HEK293 (cell line): Measurements from ENCODE around the gene ABCC12.

Source experiments
- CTCF ChIA-PET: fragments of 350-600 bp; formaldehyde crosslinking; extraction: SDS; loops from one replicate; lab custom pipeline; 2021; ENCODE audit warnings: antibody characterized with exemption; lab: Yijun Ruan, JAX
- POLR2A ChIA-PET: fragments of 300-600 bp; formaldehyde crosslinking; extraction: SDS; loops from one replicate; lab custom pipeline; 2020; ENCODE audit warnings: antibody characterized with exemption, inconsistent platforms; lab: Yijun Ruan, JAX
- H3K27ac ChIP-seq: fragments of 200-500 bp; sonication (Bioruptor generic); 2 replicates; pipeline ENCODE4 v1.5.1; 2014; ENCODE audit warnings: low read depth, low read length, control low read depth, inconsistent platforms; ENCODE audit errors: extremely low read depth
- H3K36me3 ChIP-seq, 2 experiments: fragments of 200-500 bp in 1 of 2; sonication (Bioruptor generic) in 1 of 2; 1 replicate in 1 of 2; 2 replicates in 1 of 2; pipeline ENCODE4 v1.5.1; 2014 to 2017; ENCODE audit warnings: inconsistent platforms in 2 of 2, low read length in 2 of 2; ENCODE audit not compliant: control insufficient read depth in 2 of 2, insufficient read depth in 1 of 2
- H3K4me1 ChIP-seq: fragments of 200-500 bp; sonication (Bioruptor generic); 2 replicates; pipeline ENCODE4 v1.5.1; 2014; ENCODE audit warnings: mild to moderate bottlenecking, low read length, inconsistent platforms; ENCODE audit not compliant: control insufficient read depth, insufficient read depth
- H3K4me3 ChIP-seq: 2 replicates; pipeline ENCODE4 v1.5.1; 2011; ENCODE audit warnings: low read depth, mild to moderate bottlenecking, control low read depth, low read length, moderate library complexity
- H3K9me3 ChIP-seq: fragments of 200-500 bp; sonication (Bioruptor generic); 2 replicates; pipeline ENCODE4 v1.5.1; 2014; ENCODE audit warnings: low read depth, low read length, inconsistent platforms; ENCODE audit not compliant: control insufficient read depth, insufficient read depth
- GLIS1 ChIP-seq: fragments of 450-650 bp; formaldehyde crosslinking; IDR thresholded peaks from 2 replicates; pipeline ENCODE4 v1.5.1; 2016; ENCODE audit warnings: missing biosample characterization, missing genetic modification characterization
- GLIS2 ChIP-seq: fragments of 450-650 bp; formaldehyde crosslinking; IDR thresholded peaks from 2 replicates; pipeline ENCODE4 v1.5.1; 2016; ENCODE audit warnings: missing biosample characterization, missing genetic modification characterization
- PRDM1 ChIP-seq: fragments of 450-650 bp; formaldehyde crosslinking; IDR thresholded peaks from 2 replicates; pipeline ENCODE4; 2016; ENCODE audit warnings: missing biosample characterization, missing genetic modification characterization
- SP7 ChIP-seq: fragments of 450-650 bp; formaldehyde crosslinking; IDR thresholded peaks from 2 replicates; pipeline ENCODE4 v1.5.1; 2016; ENCODE audit warnings: missing biosample characterization, missing genetic modification characterization
- ZBTB48 ChIP-seq: fragments of 450-650 bp; formaldehyde crosslinking; IDR thresholded peaks from 2 replicates; pipeline ENCODE4 v1.5.1; 2016; ENCODE audit warnings: missing biosample characterization, missing genetic modification characterization
- ZBTB7A ChIP-seq: fragments of 450-650 bp; formaldehyde crosslinking; IDR thresholded peaks from 2 replicates; pipeline ENCODE4 v1.5.1; 2016; ENCODE audit warnings: low read depth, missing biosample characterization, missing genetic modification characterization
- ZNF274 ChIP-seq, 2 experiments: fragments of 200-500 bp in 1 of 2; fragments of 450-650 bp in 1 of 2; sonication (Bioruptor generic) in 1 of 2; formaldehyde crosslinking in 1 of 2; IDR thresholded peaks; 2 replicates each; pipeline versions ENCODE4 v1.5.1 to v1.6.1; 2014 to 2016; ENCODE audit warnings: borderline replicate concordance in 1 of 2, inconsistent platforms in 1 of 2, low read length in 1 of 2, missing biosample characterization in 1 of 2, missing genetic modification characterization in 1 of 2
- ZNF335 ChIP-seq: fragments of 450-650 bp; formaldehyde crosslinking; conservative IDR thresholded peaks from 2 replicates; pipeline ENCODE4 v1.5.1; 2016; ENCODE audit warnings: missing biosample characterization, missing genetic modification characterization
- ZNF350 ChIP-seq: fragments of 450-650 bp; formaldehyde crosslinking; IDR thresholded peaks from 2 replicates; pipeline ENCODE4 v1.5.0; 2017; ENCODE audit warnings: missing biosample characterization, mild to moderate bottlenecking, missing genetic modification characterization
- ZNF391 ChIP-seq: fragments of 450-650 bp; formaldehyde crosslinking; IDR thresholded peaks from 2 replicates; pipeline ENCODE4 v1.5.1; 2016; ENCODE audit warnings: low read depth, missing biosample characterization, missing genetic modification characterization, borderline replicate concordance
- ZNF654 ChIP-seq: fragments of 450-650 bp; formaldehyde crosslinking; IDR thresholded peaks from 2 replicates; pipeline ENCODE4 v1.5.1; 2016; ENCODE audit warnings: low read depth, missing biosample characterization, missing genetic modification characterization
- ZNF660 ChIP-seq: fragments of 450-650 bp; IDR thresholded peaks from 2 replicates; pipeline ENCODE4 v1.5.1; 2018; ENCODE audit warnings: missing biosample characterization, mild to moderate bottlenecking, missing genetic modification characterization
- TF ChIP-seq, protein P1 (sequence below): fragments of 450-650 bp; formaldehyde crosslinking; IDR thresholded peaks from 2 replicates; pipeline ENCODE4 v1.5.1; 2017; ENCODE audit warnings: missing biosample characterization, missing genetic modification characterization
- TF ChIP-seq, protein P2 (sequence below): fragments of 450-650 bp; formaldehyde crosslinking; IDR thresholded peaks from 2 replicates; pipeline ENCODE4 v1.5.1; 2016; ENCODE audit warnings: missing biosample characterization, missing genetic modification characterization
- TF ChIP-seq, protein P3 (sequence below): fragments of 450-650 bp; formaldehyde crosslinking; IDR thresholded peaks from 2 replicates; pipeline ENCODE4 v1.5.1; 2016; ENCODE audit warnings: missing biosample characterization, missing genetic modification characterization
- TF ChIP-seq, protein P4 (sequence below): fragments of 450-650 bp; formaldehyde crosslinking; conservative IDR thresholded peaks from 2 replicates; pipeline ENCODE4 v1.5.1; 2016; ENCODE audit warnings: low read depth, missing biosample characterization, missing genetic modification characterization
- TF ChIP-seq, protein P5 (sequence below): fragments of 450-650 bp; formaldehyde crosslinking; IDR thresholded peaks from 2 replicates; pipeline ENCODE4 v1.5.1; 2016; ENCODE audit warnings: missing biosample characterization, missing genetic modification characterization

Gene ABCC12

DNA sequence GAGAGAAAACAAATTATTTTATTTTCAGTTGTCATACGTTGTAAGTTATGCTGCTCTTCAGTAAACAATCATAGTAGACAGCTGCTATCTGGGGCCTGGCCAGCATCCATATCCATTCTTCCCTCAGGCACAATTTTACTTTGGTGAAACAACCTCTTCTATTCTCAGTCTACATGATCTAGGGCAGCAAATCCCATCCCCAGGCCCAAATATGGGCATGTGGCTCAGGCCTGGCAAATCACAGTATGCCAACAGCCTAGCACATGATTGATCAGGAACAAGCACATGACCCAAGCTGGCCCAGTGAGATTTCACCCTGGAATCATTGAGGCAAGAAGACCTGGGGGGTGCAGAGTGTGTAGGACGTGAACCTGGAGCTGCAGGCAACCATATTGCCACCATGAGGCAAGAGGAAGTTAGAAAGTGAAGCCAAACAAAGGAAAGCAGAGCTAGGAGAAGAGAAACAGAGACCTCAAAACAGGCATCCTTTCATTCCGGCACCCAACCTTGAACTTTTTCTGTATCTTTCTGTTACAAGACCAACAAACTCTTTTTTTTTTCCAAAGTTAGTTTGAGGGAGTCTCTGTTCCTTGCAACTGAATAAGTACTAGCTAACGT is 10.3 kb upstream of the ABCC12 start (continued):
- TF ChIP-seq, protein P1, sequence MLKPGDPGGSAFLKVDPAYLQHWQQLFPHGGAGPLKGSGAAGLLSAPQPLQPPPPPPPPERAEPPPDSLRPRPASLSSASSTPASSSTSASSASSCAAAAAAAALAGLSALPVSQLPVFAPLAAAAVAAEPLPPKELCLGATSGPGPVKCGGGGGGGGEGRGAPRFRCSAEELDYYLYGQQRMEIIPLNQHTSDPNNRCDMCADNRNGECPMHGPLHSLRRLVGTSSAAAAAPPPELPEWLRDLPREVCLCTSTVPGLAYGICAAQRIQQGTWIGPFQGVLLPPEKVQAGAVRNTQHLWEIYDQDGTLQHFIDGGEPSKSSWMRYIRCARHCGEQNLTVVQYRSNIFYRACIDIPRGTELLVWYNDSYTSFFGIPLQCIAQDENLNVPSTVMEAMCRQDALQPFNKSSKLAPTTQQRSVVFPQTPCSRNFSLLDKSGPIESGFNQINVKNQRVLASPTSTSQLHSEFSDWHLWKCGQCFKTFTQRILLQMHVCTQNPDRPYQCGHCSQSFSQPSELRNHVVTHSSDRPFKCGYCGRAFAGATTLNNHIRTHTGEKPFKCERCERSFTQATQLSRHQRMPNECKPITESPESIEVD (tag by site-specific recombination), result no peak
- TF ChIP-seq, all 188 proteins: peak for 0

DNA sequence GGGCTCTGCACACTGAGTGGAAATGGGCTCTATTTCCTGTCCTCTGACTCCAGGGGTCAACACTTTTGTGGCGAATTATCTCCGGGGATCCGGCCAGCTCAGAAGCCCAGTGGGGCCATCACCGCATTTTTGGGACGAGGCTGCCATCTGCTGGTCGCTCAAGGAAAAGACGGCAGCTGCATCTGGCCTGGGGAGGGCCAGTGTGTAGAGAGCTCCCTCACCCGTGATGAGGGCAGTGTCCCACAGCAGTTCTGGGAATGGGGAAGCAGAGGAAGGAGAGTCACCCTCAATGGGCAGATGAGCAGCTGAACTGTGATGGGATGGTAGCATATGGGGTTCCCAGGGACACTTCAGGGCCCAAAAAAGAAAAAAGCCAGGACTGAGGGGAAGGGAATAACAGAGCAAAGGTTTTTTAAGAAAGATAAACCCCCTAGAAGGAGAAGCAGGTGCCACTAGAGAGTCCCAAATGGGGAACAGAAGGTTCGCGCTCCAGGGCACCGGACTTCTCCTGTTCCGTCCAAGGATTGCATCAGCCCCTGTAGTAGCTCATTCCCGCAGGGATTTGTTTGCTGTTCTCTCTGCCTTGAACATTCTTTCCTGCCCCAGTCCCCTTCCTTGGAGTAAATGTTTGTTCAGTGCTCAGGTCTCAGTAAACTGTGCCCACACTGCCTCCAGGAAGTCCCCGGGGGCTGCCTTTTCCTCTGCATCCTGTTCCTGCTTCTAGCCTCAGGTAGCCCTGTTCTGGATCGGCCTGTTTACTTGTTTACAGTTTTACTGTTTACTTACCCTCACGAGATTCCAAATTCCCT is 9.3 kb upstream of the ABCC12 start:
- no peaks in the 10 kb centered on the region for H3K4me1 ChIP-seq
- ChIA-PET POLR2A (interaction anchor here (0.6 to 0.7 kb wide), 2 partner anchors 1023 to 1492 kb away, joined by 3 read pairs; no protein-coding TSS in a partner anchor), CTCF (interaction anchor here (0.6 to 2.1 kb wide), 33 partner anchors 9 to 1455 kb away, joined by 3 to 19 read pairs (median 3); partner anchors contain the start of gene ABCC12)
- H3K27ac ChIP-seq, result no peak overlapping the region
- no peak overlapping the region for H3K4me3 ChIP-seq
- H3K36me3 ChIP-seq, result no peaks in the 10 kb centered on the region
- no peaks in the 10 kb centered on the region for H3K9me3 ChIP-seq
- TF ChIP-seq ZBTB7A (no peak), ZNF274 (IDR thresholded peaks at IDR 0.05; ENCODE audit: low read length) (no peak), ZNF274 (tag by site-specific recombination; IDR thresholded peaks at IDR 0.05; ENCODE audit: borderline replicate concordance) (no peak), ZNF391 (tag by site-specific recombination) (no peak), GLIS1 (peak; percentile 52; the same call in 1 of the 2 replicates), SP7 (tag by site-specific recombination) (0 out of 2 replicates have a peak, but pooled peaks have one; percentile 18), PRDM1 (no peak), ZNF654 (tag by site-specific recombination) (peak; percentile 93), GLIS2 (tag by site-specific recombination) (peak; percentile 50; the same call in 1 of the 2 replicates), ZNF660 (tag by site-specific recombination) (0 out of 2 replicates have a peak, but pooled peaks have one; percentile 21), ZNF350 (tag by site-specific recombination) (no peak), ZBTB48 (tag by site-specific recombination) (peak; percentile 78), ZNF335 (tag by site-specific recombination) (0 out of 2 replicates have a peak, but pooled peaks have one; percentile 21)
- TF ChIP-seq, protein P2, sequence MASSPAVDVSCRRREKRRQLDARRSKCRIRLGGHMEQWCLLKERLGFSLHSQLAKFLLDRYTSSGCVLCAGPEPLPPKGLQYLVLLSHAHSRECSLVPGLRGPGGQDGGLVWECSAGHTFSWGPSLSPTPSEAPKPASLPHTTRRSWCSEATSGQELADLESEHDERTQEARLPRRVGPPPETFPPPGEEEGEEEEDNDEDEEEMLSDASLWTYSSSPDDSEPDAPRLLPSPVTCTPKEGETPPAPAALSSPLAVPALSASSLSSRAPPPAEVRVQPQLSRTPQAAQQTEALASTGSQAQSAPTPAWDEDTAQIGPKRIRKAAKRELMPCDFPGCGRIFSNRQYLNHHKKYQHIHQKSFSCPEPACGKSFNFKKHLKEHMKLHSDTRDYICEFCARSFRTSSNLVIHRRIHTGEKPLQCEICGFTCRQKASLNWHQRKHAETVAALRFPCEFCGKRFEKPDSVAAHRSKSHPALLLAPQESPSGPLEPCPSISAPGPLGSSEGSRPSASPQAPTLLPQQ, result peak; percentile 88
- TF ChIP-seq, protein P3, sequence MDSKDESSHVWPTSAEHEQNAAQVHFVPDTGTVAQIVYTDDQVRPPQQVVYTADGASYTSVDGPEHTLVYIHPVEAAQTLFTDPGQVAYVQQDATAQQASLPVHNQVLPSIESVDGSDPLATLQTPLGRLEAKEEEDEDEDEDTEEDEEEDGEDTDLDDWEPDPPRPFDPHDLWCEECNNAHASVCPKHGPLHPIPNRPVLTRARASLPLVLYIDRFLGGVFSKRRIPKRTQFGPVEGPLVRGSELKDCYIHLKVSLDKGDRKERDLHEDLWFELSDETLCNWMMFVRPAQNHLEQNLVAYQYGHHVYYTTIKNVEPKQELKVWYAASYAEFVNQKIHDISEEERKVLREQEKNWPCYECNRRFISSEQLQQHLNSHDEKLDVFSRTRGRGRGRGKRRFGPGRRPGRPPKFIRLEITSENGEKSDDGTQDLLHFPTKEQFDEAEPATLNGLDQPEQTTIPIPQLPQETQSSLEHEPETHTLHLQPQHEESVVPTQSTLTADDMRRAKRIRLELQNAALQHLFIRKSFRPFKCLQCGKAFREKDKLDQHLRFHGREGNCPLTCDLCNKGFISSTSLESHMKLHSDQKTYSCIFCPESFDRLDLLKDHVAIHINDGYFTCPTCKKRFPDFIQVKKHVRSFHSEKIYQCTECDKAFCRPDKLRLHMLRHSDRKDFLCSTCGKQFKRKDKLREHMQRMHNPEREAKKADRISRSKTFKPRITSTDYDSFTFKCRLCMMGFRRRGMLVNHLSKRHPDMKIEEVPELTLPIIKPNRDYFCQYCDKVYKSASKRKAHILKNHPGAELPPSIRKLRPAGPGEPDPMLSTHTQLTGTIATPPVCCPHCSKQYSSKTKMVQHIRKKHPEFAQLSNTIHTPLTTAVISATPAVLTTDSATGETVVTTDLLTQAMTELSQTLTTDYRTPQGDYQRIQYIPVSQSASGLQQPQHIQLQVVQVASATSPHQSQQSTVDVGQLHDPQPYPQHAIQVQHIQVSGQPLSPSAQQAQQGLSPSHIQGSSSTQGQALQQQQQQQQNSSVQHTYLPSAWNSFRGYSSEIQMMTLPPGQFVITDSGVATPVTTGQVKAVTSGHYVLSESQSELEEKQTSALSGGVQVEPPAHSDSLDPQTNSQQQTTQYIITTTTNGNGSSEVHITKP (tag by site-specific recombination), result peak; percentile 99
- TF ChIP-seq, protein P4, sequence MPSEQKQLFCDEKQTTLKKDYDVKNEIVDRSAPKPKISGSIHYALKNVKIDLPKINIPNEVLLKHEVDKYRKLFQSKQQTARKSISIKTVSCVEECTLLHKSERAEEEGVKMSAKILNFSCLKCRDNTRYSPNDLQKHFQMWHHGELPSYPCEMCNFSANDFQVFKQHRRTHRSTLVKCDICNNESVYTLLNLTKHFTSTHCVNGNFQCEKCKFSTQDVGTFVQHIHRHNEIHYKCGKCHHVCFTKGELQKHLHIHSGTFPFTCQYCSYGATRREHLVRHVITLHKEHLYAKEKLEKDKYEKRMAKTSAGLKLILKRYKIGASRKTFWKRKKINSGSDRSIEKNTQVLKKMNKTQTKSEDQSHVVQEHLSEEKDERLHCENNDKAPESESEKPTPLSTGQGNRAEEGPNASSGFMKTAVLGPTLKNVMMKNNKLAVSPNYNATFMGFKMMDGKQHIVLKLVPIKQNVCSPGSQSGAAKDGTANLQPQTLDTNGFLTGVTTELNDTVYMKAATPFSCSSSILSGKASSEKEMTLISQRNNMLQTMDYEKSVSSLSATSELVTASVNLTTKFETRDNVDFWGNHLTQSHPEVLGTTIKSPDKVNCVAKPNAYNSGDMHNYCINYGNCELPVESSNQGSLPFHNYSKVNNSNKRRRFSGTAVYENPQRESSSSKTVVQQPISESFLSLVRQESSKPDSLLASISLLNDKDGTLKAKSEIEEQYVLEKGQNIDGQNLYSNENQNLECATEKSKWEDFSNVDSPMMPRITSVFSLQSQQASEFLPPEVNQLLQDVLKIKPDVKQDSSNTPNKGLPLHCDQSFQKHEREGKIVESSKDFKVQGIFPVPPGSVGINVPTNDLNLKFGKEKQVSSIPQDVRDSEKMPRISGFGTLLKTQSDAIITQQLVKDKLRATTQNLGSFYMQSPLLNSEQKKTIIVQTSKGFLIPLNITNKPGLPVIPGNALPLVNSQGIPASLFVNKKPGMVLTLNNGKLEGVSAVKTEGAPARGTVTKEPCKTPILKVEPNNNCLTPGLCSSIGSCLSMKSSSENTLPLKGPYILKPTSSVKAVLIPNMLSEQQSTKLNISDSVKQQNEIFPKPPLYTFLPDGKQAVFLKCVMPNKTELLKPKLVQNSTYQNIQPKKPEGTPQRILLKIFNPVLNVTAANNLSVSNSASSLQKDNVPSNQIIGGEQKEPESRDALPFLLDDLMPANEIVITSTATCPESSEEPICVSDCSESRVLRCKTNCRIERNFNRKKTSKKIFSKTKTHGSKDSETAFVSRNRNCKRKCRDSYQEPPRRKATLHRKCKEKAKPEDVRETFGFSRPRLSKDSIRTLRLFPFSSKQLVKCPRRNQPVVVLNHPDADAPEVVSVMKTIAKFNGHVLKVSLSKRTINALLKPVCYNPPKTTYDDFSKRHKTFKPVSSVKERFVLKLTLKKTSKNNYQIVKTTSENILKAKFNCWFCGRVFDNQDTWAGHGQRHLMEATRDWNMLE (tag by site-specific recombination), result 0 out of 2 replicates have a peak, but pooled peaks have one; percentile 25
- TF ChIP-seq, protein P5, sequence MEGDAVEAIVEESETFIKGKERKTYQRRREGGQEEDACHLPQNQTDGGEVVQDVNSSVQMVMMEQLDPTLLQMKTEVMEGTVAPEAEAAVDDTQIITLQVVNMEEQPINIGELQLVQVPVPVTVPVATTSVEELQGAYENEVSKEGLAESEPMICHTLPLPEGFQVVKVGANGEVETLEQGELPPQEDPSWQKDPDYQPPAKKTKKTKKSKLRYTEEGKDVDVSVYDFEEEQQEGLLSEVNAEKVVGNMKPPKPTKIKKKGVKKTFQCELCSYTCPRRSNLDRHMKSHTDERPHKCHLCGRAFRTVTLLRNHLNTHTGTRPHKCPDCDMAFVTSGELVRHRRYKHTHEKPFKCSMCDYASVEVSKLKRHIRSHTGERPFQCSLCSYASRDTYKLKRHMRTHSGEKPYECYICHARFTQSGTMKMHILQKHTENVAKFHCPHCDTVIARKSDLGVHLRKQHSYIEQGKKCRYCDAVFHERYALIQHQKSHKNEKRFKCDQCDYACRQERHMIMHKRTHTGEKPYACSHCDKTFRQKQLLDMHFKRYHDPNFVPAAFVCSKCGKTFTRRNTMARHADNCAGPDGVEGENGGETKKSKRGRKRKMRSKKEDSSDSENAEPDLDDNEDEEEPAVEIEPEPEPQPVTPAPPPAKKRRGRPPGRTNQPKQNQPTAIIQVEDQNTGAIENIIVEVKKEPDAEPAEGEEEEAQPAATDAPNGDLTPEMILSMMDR, result peak; percentile 87
